ENCODE measurements around the gene USP17L19. TPM values are rescaled to one million over a fixed set of nuclear protein-coding genes. Genes with fewer than 3 reads are reported as not detected.
"Not testable (repeated sequence)": the region's sequence is repeated elsewhere in the genome, so short reads cannot be mapped to it uniquely, and the experiment has no call there.

USP17L19 gene, protein sequence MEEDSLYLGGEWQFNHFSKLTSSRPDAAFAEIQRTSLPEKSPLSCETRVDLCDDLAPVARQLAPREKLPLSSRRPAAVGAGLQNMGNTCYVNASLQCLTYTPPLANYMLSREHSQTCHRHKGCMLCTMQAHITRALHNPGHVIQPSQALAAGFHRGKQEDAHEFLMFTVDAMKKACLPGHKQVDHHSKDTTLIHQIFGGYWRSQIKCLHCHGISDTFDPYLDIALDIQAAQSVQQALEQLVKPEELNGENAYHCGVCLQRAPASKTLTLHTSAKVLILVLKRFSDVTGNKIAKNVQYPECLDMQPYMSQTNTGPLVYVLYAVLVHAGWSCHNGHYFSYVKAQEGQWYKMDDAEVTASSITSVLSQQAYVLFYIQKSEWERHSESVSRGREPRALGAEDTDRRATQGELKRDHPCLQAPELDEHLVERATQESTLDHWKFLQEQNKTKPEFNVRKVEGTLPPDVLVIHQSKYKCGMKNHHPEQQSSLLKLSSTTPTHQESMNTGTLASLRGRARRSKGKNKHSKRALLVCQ
- not detected in 2 replicates for total RNA-seq (2014; rRNA removed; shearing (Covaris generic))

DNA sequence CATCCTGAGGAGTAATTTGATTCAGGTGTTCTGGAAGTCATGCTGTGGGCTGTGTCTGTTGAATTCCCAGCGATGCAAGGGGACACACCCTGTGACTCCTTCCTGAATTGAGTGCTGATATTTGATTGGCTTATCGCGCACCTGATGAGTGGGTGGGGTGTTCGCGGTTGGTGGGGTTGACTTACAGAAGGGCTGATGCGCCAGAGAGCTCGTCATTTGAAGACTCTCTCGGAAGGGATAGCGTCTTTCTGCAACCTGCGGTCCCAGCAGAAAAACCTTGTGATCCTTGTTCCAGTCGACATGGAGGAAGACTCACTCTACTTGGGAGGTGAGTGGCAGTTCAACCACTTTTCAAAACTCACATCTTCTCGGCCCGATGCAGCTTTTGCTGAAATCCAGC is at the start of gene USP17L19:
USP17L19 (plus strand) TSS at position 301 of the 400 bp plus-strand sequence; CDS start at position 301, 0 bp downstream.
- not testable (repeated sequence) for H3K27me3 ChIP-seq (ENCODE audit: control insufficient read depth, insufficient read depth, low read length); H3K36me3 ChIP-seq (replicated peaks; ENCODE audit: control insufficient read depth, insufficient read depth, low read length); H3K4me3 ChIP-seq (ENCODE audit: insufficient read depth, low read depth, low read length); DNase-seq

DNA sequence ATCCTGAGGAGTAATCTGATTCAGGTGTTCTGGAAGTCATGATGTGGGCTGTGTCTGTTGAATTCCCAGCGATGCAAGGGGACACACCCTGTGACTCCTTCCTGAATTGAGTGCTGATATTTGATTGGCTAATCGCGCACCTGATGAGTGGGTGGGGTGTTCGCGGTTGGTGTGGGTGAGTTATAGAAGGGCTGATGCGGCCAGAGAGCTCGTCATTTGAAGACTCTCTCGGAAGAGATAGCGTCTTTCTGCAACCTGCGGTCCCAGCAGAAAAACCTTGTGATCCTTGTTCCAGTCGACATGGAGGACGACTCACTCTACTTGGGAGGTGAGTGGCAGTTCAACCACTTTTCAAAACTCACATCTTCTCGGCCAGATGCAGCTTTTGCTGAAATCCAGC is 42.8 kb upstream of the USP17L19 start, which contains the start of gene USP17L10:
USP17L10 (plus strand) TSS at position 301 of the 400 bp plus-strand sequence; CDS start at position 301, 0 bp downstream.
- not testable (repeated sequence) for H3K36me3 ChIP-seq (replicated peaks; ENCODE audit: control insufficient read depth, insufficient read depth, low read length); H3K4me3 ChIP-seq (ENCODE audit: insufficient read depth, low read depth, low read length); DNase-seq; H3K27me3 ChIP-seq (ENCODE audit: control insufficient read depth, insufficient read depth, low read length)

DNA sequence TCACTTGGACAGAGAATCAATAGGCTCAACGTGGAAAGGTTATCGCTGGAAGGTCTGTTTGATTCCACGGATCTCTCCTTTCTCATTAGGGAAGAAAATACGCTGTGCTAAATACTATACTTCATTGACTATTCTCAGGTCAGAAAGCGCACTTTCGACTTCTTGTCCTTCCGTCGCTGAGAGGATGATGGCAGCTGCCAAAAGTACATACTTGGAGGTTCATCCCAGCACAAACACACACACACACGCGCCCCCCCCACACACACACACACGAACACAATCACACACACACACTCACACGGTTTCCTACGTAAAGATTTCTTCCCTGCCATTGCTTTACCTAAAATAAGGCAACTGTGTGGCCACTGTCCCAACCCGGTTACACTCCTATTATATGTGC is 38.5 kb upstream of the USP17L19 start:
- not testable (repeated sequence) for DNase-seq; H3K4me3 ChIP-seq (ENCODE audit: insufficient read depth, low read depth, low read length); H3K36me3 ChIP-seq (replicated peaks; ENCODE audit: control insufficient read depth, insufficient read depth, low read length); H3K27me3 ChIP-seq (ENCODE audit: control insufficient read depth, insufficient read depth, low read length)

DNA sequence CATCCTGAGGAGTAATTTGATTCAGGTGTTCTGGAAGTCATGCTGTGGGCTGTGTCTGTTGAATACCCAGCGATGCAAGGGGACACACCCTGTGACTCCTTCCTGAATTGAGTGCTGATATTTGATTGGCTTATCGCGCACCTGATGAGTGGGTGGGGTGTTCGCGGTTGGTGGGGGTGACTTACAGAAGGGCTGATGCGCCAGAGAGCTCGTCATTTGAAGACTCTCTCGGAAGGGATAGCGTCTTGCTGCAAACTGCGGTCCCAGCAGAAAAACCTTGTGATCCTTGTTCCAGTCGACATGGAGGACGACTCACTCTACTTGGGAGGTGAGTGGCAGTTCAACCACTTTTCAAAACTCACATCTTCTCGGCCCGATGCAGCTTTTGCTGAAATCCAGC is 38.1 kb upstream of the USP17L19 start, which contains the start of gene USP17L11:
USP17L11 (plus strand) TSS at position 301 of the 400 bp plus-strand sequence; CDS start at position 301, 0 bp downstream.
- not testable (repeated sequence) for H3K4me3 ChIP-seq (ENCODE audit: insufficient read depth, low read depth, low read length); H3K36me3 ChIP-seq (replicated peaks; ENCODE audit: control insufficient read depth, insufficient read depth, low read length); H3K27me3 ChIP-seq (ENCODE audit: control insufficient read depth, insufficient read depth, low read length); DNase-seq

DNA sequence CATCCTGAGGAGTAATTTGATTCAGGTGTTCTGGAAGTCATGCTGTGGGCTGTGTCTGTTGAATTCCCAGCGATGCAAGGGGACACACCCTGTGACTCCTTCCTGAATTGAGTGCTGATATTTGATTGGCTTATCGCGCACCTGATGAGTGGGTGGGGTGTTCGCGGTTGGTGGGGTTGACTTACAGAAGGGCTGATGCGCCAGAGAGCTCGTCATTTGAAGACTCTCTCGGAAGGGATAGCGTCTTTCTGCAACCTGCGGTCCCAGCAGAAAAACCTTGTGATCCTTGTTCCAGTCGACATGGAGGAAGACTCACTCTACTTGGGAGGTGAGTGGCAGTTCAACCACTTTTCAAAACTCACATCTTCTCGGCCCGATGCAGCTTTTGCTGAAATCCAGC is 33.3 kb upstream of the USP17L19 start, which contains the start of gene USP17L12:
USP17L12 (plus strand) TSS at position 301 of the 400 bp plus-strand sequence; CDS start at position 301, 0 bp downstream.
- not testable (repeated sequence) for DNase-seq; H3K27me3 ChIP-seq (ENCODE audit: control insufficient read depth, insufficient read depth, low read length); H3K36me3 ChIP-seq (replicated peaks; ENCODE audit: control insufficient read depth, insufficient read depth, low read length); H3K4me3 ChIP-seq (ENCODE audit: insufficient read depth, low read depth, low read length)

DNA sequence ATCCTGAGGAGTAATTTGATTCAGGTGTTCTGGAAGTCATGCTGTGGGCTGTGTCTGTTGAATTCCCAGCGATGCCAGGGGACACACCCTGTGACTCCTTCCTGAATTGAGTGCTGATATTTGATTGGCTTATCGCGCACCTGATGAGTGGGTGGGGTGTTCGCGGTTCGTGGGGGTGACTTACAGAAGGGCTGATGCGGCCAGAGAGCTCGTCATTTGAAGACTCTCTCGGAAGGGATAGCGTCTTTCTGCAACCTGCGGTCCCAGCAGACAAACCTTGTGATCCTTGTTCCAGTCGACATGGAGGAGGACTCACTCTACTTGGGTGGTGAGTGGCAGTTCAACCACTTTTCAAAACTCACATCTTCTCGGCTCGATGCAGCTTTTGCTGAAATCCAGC is 28.6 kb upstream of the USP17L19 start, which contains the start of gene USP17L13:
USP17L13 (plus strand) TSS at position 301 of the 400 bp plus-strand sequence; CDS start at position 301, 0 bp downstream.
- not testable (repeated sequence) for H3K4me3 ChIP-seq (ENCODE audit: insufficient read depth, low read depth, low read length); DNase-seq; H3K27me3 ChIP-seq (ENCODE audit: control insufficient read depth, insufficient read depth, low read length); H3K36me3 ChIP-seq (replicated peaks; ENCODE audit: control insufficient read depth, insufficient read depth, low read length)

DNA sequence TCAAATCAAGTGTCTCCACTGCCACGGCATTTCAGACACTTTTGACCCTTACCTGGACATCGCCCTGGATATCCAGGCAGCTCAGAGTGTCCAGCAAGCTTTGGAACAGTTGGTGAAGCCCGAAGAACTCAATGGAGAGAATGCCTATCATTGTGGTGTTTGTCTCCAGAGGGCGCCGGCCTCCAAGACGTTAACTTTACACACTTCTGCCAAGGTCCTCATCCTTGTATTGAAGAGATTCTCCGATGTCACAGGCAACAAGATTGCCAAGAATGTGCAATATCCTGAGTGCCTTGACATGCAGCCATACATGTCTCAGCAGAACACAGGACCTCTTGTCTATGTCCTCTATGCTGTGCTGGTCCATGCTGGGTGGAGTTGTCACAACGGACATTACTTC is 22.9 kb upstream of the USP17L19 start:
- H3K4me3 ChIP-seq (ENCODE audit: insufficient read depth, low read depth, low read length); DNase-seq; H3K36me3 ChIP-seq (replicated peaks; ENCODE audit: control insufficient read depth, insufficient read depth, low read length); H3K27me3 ChIP-seq (ENCODE audit: control insufficient read depth, insufficient read depth, low read length): not testable (repeated sequence)

DNA sequence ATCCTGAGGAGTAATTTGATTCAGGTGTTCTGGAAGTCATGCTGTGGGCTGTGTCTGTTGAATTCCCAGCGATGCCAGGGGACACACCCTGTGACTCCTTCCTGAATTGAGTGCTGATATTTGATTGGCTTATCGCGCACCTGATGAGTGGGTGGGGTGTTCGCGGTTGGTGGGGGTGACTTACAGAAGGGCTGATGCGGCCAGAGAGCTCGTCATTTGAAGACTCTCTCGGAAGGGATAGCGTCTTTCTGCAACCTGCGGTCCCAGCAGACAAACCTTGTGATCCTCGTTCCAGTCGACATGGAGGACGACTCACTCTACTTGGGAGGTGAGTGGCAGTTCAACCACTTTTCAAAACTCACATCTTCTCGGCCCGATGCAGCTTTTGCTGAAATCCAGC is 19.1 kb upstream of the USP17L19 start, which contains the start of gene USP17L15:
USP17L15 (plus strand) TSS at position 301 of the 400 bp plus-strand sequence; CDS start at position 301, 0 bp downstream.
- DNase-seq; H3K36me3 ChIP-seq (replicated peaks; ENCODE audit: control insufficient read depth, insufficient read depth, low read length); H3K4me3 ChIP-seq (ENCODE audit: insufficient read depth, low read depth, low read length); H3K27me3 ChIP-seq (ENCODE audit: control insufficient read depth, insufficient read depth, low read length): not testable (repeated sequence)

DNA sequence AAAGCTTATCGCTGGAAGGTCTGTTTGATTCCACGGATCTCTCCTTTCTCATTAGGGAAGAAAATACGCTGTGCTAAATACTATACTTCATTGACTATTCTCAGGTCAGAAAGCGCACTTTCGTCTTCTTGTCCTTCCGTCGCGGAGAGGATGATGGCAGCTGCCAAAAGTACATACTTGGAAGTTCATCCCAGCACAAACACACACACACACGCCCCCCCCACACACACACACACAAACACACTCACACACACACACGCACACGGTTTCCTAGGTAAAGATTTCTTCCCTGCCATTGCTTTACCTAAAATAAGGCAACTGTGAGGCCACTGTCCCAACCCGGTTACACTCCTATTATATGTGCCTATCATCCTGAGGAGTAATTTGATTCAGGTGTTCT is 14.7 kb upstream of the USP17L19 start:
- not testable (repeated sequence) for H3K36me3 ChIP-seq (replicated peaks; ENCODE audit: control insufficient read depth, insufficient read depth, low read length)

DNA sequence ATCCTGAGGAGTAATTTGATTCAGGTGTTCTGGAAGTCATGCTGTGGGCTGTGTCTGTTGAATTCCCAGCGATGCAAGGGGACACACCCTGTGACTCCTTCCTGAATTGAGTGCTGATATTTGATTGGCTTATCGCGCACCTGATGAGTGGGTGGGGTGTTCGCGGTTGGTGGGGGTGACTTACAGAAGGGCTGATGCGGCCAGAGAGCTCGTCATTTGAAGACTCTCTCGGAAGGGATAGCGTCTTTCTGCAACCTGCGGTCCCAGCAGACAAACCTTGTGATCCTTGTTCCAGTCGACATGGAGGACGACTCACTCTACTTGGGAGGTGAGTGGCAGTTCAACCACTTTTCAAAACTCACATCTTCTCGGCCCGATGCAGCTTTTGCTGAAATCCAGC is 9.6 kb upstream of the USP17L19 start, which contains the start of gene USP17L17:
USP17L17 (plus strand) TSS at position 301 of the 400 bp plus-strand sequence; CDS start at position 301, 0 bp downstream.
- DNase-seq; H3K36me3 ChIP-seq (replicated peaks; ENCODE audit: control insufficient read depth, insufficient read depth, low read length); H3K27me3 ChIP-seq (ENCODE audit: control insufficient read depth, insufficient read depth, low read length); H3K4me3 ChIP-seq (ENCODE audit: insufficient read depth, low read depth, low read length): not testable (repeated sequence)

More for the DNA sequence above, 14.7 kb upstream of the USP17L19 start:
- DNase-seq; H3K4me3 ChIP-seq (ENCODE audit: insufficient read depth, low read depth, low read length); H3K27me3 ChIP-seq (ENCODE audit: control insufficient read depth, insufficient read depth, low read length): not testable (repeated sequence)

DNA sequence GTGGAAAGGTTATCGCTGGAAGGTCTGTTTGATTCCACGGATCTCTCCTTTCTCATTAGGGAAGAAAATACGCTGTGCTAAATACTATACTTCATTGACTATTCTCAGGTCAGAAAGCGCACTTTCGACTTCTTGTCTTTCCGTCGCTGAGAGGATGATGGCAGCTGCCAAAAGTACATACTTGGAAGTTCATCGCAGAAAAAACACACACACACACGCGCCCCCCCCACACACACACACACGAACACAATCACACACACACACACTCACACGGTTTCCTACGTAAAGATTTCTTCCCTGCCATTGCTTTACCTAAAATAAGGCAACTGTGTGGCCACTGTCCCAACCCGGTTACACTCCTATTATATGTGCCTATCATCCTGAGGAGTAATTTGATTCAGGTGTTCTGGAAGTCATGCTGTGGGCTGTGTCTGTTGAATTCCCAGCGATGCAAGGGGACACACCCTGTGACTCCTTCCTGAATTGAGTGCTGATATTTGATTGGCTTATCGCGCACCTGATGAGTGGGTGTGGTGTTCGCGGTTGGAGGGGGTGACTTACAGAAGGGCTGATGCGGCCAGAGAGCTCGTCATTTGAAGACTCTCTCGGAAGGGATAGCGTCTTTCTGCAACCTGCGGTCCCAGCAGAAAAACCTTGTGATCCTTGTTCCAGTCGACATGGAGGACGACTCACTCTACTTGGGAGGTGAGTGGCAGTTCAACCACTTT is 5.1 kb upstream of the USP17L19 start, which contains the start of gene USP17L18:
USP17L18 (plus strand) TSS at position 678 of the 728 bp plus-strand sequence; CDS start at position 678, 0 bp downstream.
- not testable (repeated sequence) for DNase-seq; H3K36me3 ChIP-seq (replicated peaks; ENCODE audit: control insufficient read depth, insufficient read depth, low read length); H3K27me3 ChIP-seq (ENCODE audit: control insufficient read depth, insufficient read depth, low read length); H3K4me3 ChIP-seq (ENCODE audit: insufficient read depth, low read depth, low read length)

DNA sequence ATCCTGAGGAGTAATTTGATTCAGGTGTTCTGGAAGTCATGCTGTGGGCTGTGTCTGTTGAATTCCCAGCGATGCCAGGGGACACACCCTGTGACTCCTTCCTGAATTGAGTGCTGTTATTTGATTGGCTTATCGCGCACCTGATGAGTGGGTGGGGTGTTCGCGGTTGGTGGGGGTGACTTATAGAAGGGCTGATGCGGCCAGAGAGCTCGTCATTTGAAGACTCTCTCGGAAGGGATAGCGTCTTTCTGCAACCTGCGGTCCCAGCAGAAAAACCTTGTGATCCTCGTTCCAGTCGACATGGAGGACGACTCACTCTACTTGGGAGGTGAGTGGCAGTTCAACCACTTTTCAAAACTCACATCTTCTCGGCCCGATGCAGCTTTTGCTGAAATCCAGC is 4.6 kb downstream of the USP17L19 start, which contains the start of gene USP17L20:
USP17L20 (plus strand) TSS at position 301 of the 400 bp plus-strand sequence; CDS start at position 301, 0 bp downstream.
- H3K36me3 ChIP-seq (replicated peaks; ENCODE audit: control insufficient read depth, insufficient read depth, low read length); DNase-seq; H3K27me3 ChIP-seq (ENCODE audit: control insufficient read depth, insufficient read depth, low read length); H3K4me3 ChIP-seq (ENCODE audit: insufficient read depth, low read depth, low read length): not testable (repeated sequence)

DNA sequence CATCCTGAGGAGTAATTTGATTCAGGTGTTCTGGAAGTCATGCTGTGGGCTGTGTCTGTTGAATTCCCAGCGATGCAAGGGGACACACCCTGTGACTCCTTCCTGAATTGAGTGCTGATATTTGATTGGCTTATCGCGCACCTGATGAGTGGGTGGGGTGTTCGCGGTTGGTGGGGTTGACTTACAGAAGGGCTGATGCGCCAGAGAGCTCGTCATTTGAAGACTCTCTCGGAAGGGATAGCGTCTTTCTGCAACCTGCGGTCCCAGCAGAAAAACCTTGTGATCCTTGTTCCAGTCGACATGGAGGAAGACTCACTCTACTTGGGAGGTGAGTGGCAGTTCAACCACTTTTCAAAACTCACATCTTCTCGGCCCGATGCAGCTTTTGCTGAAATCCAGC is 9.4 kb downstream of the USP17L19 start, which contains the start of gene USP17L21:
USP17L21 (plus strand) TSS at position 301 of the 400 bp plus-strand sequence; CDS start at position 301, 0 bp downstream.
- not testable (repeated sequence) for H3K4me3 ChIP-seq (ENCODE audit: insufficient read depth, low read depth, low read length); DNase-seq; H3K36me3 ChIP-seq (replicated peaks; ENCODE audit: control insufficient read depth, insufficient read depth, low read length); H3K27me3 ChIP-seq (ENCODE audit: control insufficient read depth, insufficient read depth, low read length)

DNA sequence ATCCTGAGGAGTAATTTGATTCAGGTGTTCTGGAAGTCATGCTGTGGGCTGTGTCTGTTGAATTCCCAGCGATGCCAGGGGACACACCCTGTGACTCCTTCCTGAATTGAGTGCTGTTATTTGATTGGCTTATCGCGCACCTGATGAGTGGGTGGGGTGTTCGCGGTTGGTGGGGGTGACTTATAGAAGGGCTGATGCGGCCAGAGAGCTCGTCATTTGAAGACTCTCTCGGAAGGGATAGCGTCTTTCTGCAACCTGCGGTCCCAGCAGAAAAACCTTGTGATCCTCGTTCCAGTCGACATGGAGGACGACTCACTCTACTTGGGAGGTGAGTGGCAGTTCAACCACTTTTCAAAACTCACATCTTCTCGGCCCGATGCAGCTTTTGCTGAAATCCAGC is 14.1 kb downstream of the USP17L19 start, which contains the start of gene USP17L22:
USP17L22 (plus strand) TSS at position 301 of the 400 bp plus-strand sequence; CDS start at position 301, 0 bp downstream.
- not testable (repeated sequence) for H3K36me3 ChIP-seq (replicated peaks; ENCODE audit: control insufficient read depth, insufficient read depth, low read length); DNase-seq; H3K4me3 ChIP-seq (ENCODE audit: insufficient read depth, low read depth, low read length); H3K27me3 ChIP-seq (ENCODE audit: control insufficient read depth, insufficient read depth, low read length)

Measured in H7 (cell line).